ENCODE data around the gene GHITM.
A peak's percentile ranks its signal among the peaks of the same experiment; 100 is the strongest.
"Not testable (repeated sequence)": the region's sequence is repeated elsewhere in the genome, so short reads cannot be mapped to it uniquely, and the experiment has no call there.

The GHITM gene

GRCh38 chr10:84139126-84140035 is at the start of gene GHITM:
Gene GHITM (plus strand): TSS chr10:84139509. CDS start chr10:84141501, 1,992 bp downstream.
- peak; percentile 99 for DNase-seq

- no peak for DNase-seq
Observed at GRCh38 chr10:84095811-84096497, 43.4 kb upstream of the GHITM start.

- DNase-seq: no peak
Observed at GRCh38 chr10:84097787-84098353, 41.4 kb upstream of the GHITM start.

GRCh38 chr10:84098667-84099066 is 40.6 kb upstream of the GHITM start:
- no peak for DNase-seq

GRCh38 chr10:84101042-84101441 is 38.3 kb upstream of the GHITM start:
- DNase-seq: no peak

GRCh38 chr10:84108797-84109196 is 30.5 kb upstream of the GHITM start:
- no peak for DNase-seq

- not testable (repeated sequence) for DNase-seq
Observed at GRCh38 chr10:84109772-84110171, 29.5 kb upstream of the GHITM start.

- DNase-seq: not testable (repeated sequence)
Observed at GRCh38 chr10:84113468-84113867, 25.8 kb upstream of the GHITM start.

GRCh38 chr10:84114088-84114667 is 25.1 kb upstream of the GHITM start:
- no peak for DNase-seq

- DNase-seq: not testable (repeated sequence)
Observed at GRCh38 chr10:84117204-84117603, 22.1 kb upstream of the GHITM start.

GRCh38 chr10:84117686-84118394 is 21.5 kb upstream of the GHITM start:
- DNase-seq: no peak

- no peak for DNase-seq
Observed at GRCh38 chr10:84118395-84119006, 20.8 kb upstream of the GHITM start.

GRCh38 chr10:84123362-84123761 is 15.9 kb upstream of the GHITM start:
- no peak for DNase-seq

- DNase-seq: not testable (repeated sequence)
Observed at GRCh38 chr10:84125910-84126784, 13.2 kb upstream of the GHITM start.

GRCh38 chr10:84126785-84127167 is 12.5 kb upstream of the GHITM start:
- no peak for DNase-seq

GRCh38 chr10:84135836-84136235 is 3.5 kb upstream of the GHITM start:
- DNase-seq: no peak

GRCh38 chr10:84137811-84138210 is 1.5 kb upstream of the GHITM start:
- DNase-seq: no peak

GRCh38 chr10:84138478-84139125 is 707 bp upstream of the GHITM start:
- DNase-seq: no peak

GRCh38 chr10:84140036-84140379 is 699 bp downstream of the GHITM start:
- peak; percentile 57 for DNase-seq

- no peak for DNase-seq
Observed at GRCh38 chr10:84147347-84147746, 8.0 kb downstream of the GHITM start.

Measured in islet precursor cell (in vitro differentiated cells).